ENCODE results near the gene PRSS56. TPM values are rescaled to one million over a fixed set of nuclear protein-coding genes. Genes with fewer than 3 reads are reported as not detected.

Gene PRSS56
- total and polyA plus RNA-seq, 5 donors = 0.05 to 0.11 TPM; not detected in 3

- H3K4me3 ChIP-seq (ENCODE audit: low read length) = peak within 1 kb of the TSS; percentile 12
- intact Hi-C loops (cut with DNase I) = no loop called here
- H3K9me3 ChIP-seq (ENCODE audit: control insufficient read depth, low read length) = no peaks in the 10 kb centered on the region
- 2% methylated on average over 99 of the region's 102 CpGs for WGBS
- H3K27ac ChIP-seq (ENCODE audit: low read length) = no peak within 1 kb of the TSS
- DNase-seq = peak in 1 of 3 donors; percentile 50
- no peaks in the 10 kb centered on the region for H3K4me1 ChIP-seq (ENCODE audit: control insufficient read depth, insufficient read depth, low read length)
- ATAC-seq = no peak
- H3K27me3 ChIP-seq (ENCODE audit: control insufficient read depth, insufficient read depth) = no peaks in the 10 kb centered on the region
Observed at GRCh38 chr2:232487385-232488096, 32.6 kb upstream of the PRSS56 start, which contains the start of gene ECEL1. Gene ECEL1, minus strand, starts transcription at chr2:232487834. Its CDS starts 1,181 bp downstream, at chr2:232486653.

GRCh38 chr2:232488097-232488711 lies 32.0 kb upstream of the PRSS56 start:
- no peak overlapping the region for H3K27ac ChIP-seq (ENCODE audit: low read length)
- H3K27me3 ChIP-seq (ENCODE audit: control insufficient read depth, insufficient read depth) = no peaks in the 10 kb centered on the region

GRCh38 chr2:232488721-232489300 lies 31.4 kb upstream of the PRSS56 start:
- no peaks in the 10 kb centered on the region for H3K27me3 ChIP-seq (ENCODE audit: control insufficient read depth, insufficient read depth)
- no peaks in the 10 kb centered on the region for H3K4me1 ChIP-seq (ENCODE audit: control insufficient read depth, insufficient read depth, low read length)
- no peaks in the 10 kb centered on the region for H3K9me3 ChIP-seq (ENCODE audit: control insufficient read depth, low read length)
- H3K4me3 ChIP-seq (ENCODE audit: low read length) = no peak overlapping the region
- no peak overlapping the region for H3K27ac ChIP-seq (ENCODE audit: low read length)
- no peak for ATAC-seq
- intact Hi-C loops (cut with DNase I) = no loop called here
- peak in 1 of 3 donors; percentile 13 for DNase-seq
- 85% methylated on average over 5 of the region's 5 CpGs for WGBS

More at GRCh38 chr2:232488097-232488711, 32.0 kb upstream of the PRSS56 start:
- H3K4me3 ChIP-seq (ENCODE audit: low read length) = no peak overlapping the region
- DNase-seq (peak in 1 of 3 donors; percentile 30), ATAC-seq (no peak)
- 53% methylated on average over 16 of the region's 16 CpGs for WGBS
- intact Hi-C loops (cut with DNase I) = no loop called here
- H3K9me3 ChIP-seq (ENCODE audit: control insufficient read depth, low read length) = no peaks in the 10 kb centered on the region
- no peaks in the 10 kb centered on the region for H3K4me1 ChIP-seq (ENCODE audit: control insufficient read depth, insufficient read depth, low read length)

- ATAC-seq (no peak), DNase-seq (peak in 2 of 3 donors; percentile 12 to 30)
- Histone ChIP-seq H3K9me3 (ENCODE audit: control insufficient read depth, low read length) (no peaks in the 10 kb centered on the region), H3K27ac (ENCODE audit: low read length) (no peak overlapping the region), H3K4me1 (ENCODE audit: control insufficient read depth, insufficient read depth, low read length) (no peaks in the 10 kb centered on the region), H3K4me3 (ENCODE audit: low read length) (no peak overlapping the region), H3K27me3 (ENCODE audit: control insufficient read depth, insufficient read depth) (no peaks in the 10 kb centered on the region)
- WGBS = 77% methylated on average over 9 of the region's 9 CpGs
- intact Hi-C loops (cut with DNase I) = no loop called here
Observed at GRCh38 chr2:232489516-232490220, 30.5 kb upstream of the PRSS56 start.

- no peak for ATAC-seq
- intact Hi-C loops (cut with DNase I) = no loop called here
- Histone ChIP-seq H3K4me3 (ENCODE audit: low read length) (no peak overlapping the region), H3K27ac (ENCODE audit: low read length) (no peak overlapping the region), H3K27me3 (ENCODE audit: control insufficient read depth, insufficient read depth) (no peaks in the 10 kb centered on the region), H3K9me3 (ENCODE audit: control insufficient read depth, low read length) (no peaks in the 10 kb centered on the region), H3K4me1 (ENCODE audit: control insufficient read depth, insufficient read depth, low read length) (no peaks in the 10 kb centered on the region)
- DNase-seq = peak in 2 of 3 donors; percentile 30 to 39
- 85% methylated on average over 30 of the region's 30 CpGs for WGBS
Observed at GRCh38 chr2:232490221-232491138, 29.7 kb upstream of the PRSS56 start.

GRCh38 chr2:232491139-232491780 lies 28.9 kb upstream of the PRSS56 start:
- Histone ChIP-seq H3K4me3 (ENCODE audit: low read length) (no peak overlapping the region), H3K9me3 (ENCODE audit: control insufficient read depth, low read length) (no peaks in the 10 kb centered on the region), H3K27ac (ENCODE audit: low read length) (no peak overlapping the region), H3K27me3 (ENCODE audit: control insufficient read depth, insufficient read depth) (no peaks in the 10 kb centered on the region), H3K4me1 (ENCODE audit: control insufficient read depth, insufficient read depth, low read length) (no peaks in the 10 kb centered on the region)
- intact Hi-C loops (cut with DNase I) = no loop called here
- ATAC-seq = no peak
- WGBS = 89% methylated on average over 12 of the region's 12 CpGs
- no peak for DNase-seq

- intact Hi-C loops (cut with DNase I) = no loop called here
- ATAC-seq = no peak
- peak in 1 of 3 donors; percentile 0 for DNase-seq
Observed at GRCh38 chr2:232492236-232492848, 27.8 kb upstream of the PRSS56 start.

GRCh38 chr2:232492963-232493700 lies 27.1 kb upstream of the PRSS56 start:
- intact Hi-C loops (cut with DNase I) = no loop called here
- no peaks in the 10 kb centered on the region for H3K4me1 ChIP-seq (ENCODE audit: control insufficient read depth, insufficient read depth, low read length)
- H3K27ac ChIP-seq (ENCODE audit: low read length) = no peak overlapping the region
- WGBS = 87% methylated on average over 24 of the region's 24 CpGs
- ATAC-seq (no peak), DNase-seq (peak; percentile 8 to 35 (median 20))
- H3K27me3 ChIP-seq (ENCODE audit: control insufficient read depth, insufficient read depth) = no peaks in the 10 kb centered on the region
- H3K9me3 ChIP-seq (ENCODE audit: control insufficient read depth, low read length) = no peaks in the 10 kb centered on the region
- H3K4me3 ChIP-seq (ENCODE audit: low read length) = no peak overlapping the region

More at GRCh38 chr2:232492236-232492848, 27.8 kb upstream of the PRSS56 start:
- H3K9me3 ChIP-seq (ENCODE audit: control insufficient read depth, low read length) = no peaks in the 10 kb centered on the region
- no peaks in the 10 kb centered on the region for H3K4me1 ChIP-seq (ENCODE audit: control insufficient read depth, insufficient read depth, low read length)
- H3K4me3 ChIP-seq (ENCODE audit: low read length) = no peak overlapping the region
- H3K27me3 ChIP-seq (ENCODE audit: control insufficient read depth, insufficient read depth) = no peaks in the 10 kb centered on the region
- H3K27ac ChIP-seq (ENCODE audit: low read length) = no peak overlapping the region
- 75% methylated on average over 8 of the region's 8 CpGs for WGBS
